Stomach (tissue), 9 donors: Measurements from ENCODE around the gene KLHDC8A. TPM values are rescaled to one million over a fixed set of nuclear protein-coding genes. Genes with fewer than 3 reads are reported as not detected.

Experiments used
- DNase-seq, 2 donors: peaks; one replicate each; pipeline versions ENCODE4 v3.0.0 to v3.0.0-alpha.2; 2013 to 2019
- H3K27ac ChIP-seq, 5 donors: fragments of 200-600 bp in 4 of 5; sonication (generic) in 4 of 5; one replicate each; pipeline ENCODE4 v1.5.1; 2013 to 2019; ENCODE audit warnings: mild to moderate bottlenecking in 1 of 5, moderate library complexity in 1 of 5
- H3K27me3 ChIP-seq, 3 donors: fragments of 200-600 bp; sonication (generic); one replicate each; pipeline ENCODE4 v1.5.1; 2017 to 2019; ENCODE audit warnings: mixed run types in 1 of 3
- H3K36me3 ChIP-seq, 4 donors: fragments of 200-600 bp; sonication (generic); 1 replicate in 3 of 4; 2 replicates in 1 of 4; pipeline ENCODE4 v1.5.1; 2016 to 2019
- H3K4me1 ChIP-seq, 4 donors: fragments of 200-600 bp; sonication (generic); one replicate each; pipeline ENCODE4 v1.5.1; 2016 to 2019
- H3K4me3 ChIP-seq, 4 donors: fragments of 200-600 bp; sonication (generic) in 3 of 4; one replicate each; pipeline ENCODE4 v1.5.1; 2016 to 2019; ENCODE audit warnings: mild to moderate bottlenecking in 1 of 4
- H3K9me3 ChIP-seq, 4 donors: fragments of 200-600 bp; sonication (generic); one replicate each; pipeline ENCODE4 v1.5.1; 2016 to 2019
- CTCF ChIP-seq, 7 experiments: fragments of 450-650 bp in 4 of 7; fragments of 200-600 bp in 3 of 7; sonication (generic) in 3 of 7; IDR thresholded peaks; one replicate each; pipeline ENCODE4 v1.5.1; 2016 to 2019; ENCODE audit warnings: antibody characterized with exemption in 7 of 7, control low read depth in 2 of 7, mild to moderate bottlenecking in 1 of 7
- EP300 ChIP-seq: sonication (generic); formaldehyde crosslinking; IDR thresholded peaks from one replicate; pipeline ENCODE4 v1.6.1; 2017; ENCODE audit warnings: antibody characterized with exemption
- POLR2A ChIP-seq, 4 donors: fragments of 450-650 bp; IDR thresholded peaks; one replicate each; pipeline ENCODE4 v1.6.1; 2016; ENCODE audit warnings: antibody characterized with exemption in 4 of 4, control low read depth in 2 of 4, mild to moderate bottlenecking in 1 of 4, moderate library complexity in 1 of 4
- POLR2AphosphoS5 ChIP-seq, 3 donors: sonication (generic); formaldehyde crosslinking; IDR thresholded peaks; one replicate each; pipeline ENCODE4 v1.6.1; 2016; ENCODE audit warnings: antibody characterized with exemption in 3 of 3
- WGBS, 5 donors: extraction: QIAGEN DNeasy Blood & Tissue Kit in 3 of 5; methylation state at CpG; one replicate each; pipeline versions ENCODE4 v1.1.5 to v1.1.7; 2013 to 2018; 5-methylcytosine and 5-hydroxymethylcytosine counted together
- intact Hi-C: fragments of 100-400 bp; cut with DNase I; formaldehyde crosslinking; loops from one replicate; pipeline ENCODE4 v1.15.1; 2023; ENCODE audit warnings: low total_unique reads
- polyA plus RNA-seq, 3 donors: library from polyadenylated mRNA; stranded (reverse); fragments of 200-250 nt; gene quantifications; one replicate each; pipeline ENCODE4 v1.2.3, GENCODE V29; 2013
- total RNA-seq, 5 donors: library from RNA; depleted of rRNA; stranded (reverse); fragments of >200 nt; gene quantifications; one replicate each; pipeline versions ENCODE4 v1.1.0 to v1.2.3, GENCODE V29; 2014 to 2016
- donor health status: healthy with polysubstance abuse.
- donor health status: Bipolar disorder and iron deficiency.
- donor health status: healthy.

The KLHDC8A gene
- total and polyA plus RNA-seq, 8 donors = 0.72 to 6.9 (median 2.8) TPM; not detected in 2

GRCh38 chr1:205332015-205332791, 24.5 kb downstream of the KLHDC8A start:
- DNase-seq = no peak
- Histone ChIP-seq H3K36me3 (no peaks in the 10 kb centered on the region), H3K4me3 (no peak overlapping the region), H3K27ac (no peak overlapping the region), H3K4me1 (peaks cover 0 to 3% (median 0%) of the 10 kb centered on the region in 4 donors), H3K27me3 (peaks cover 0 to 16% (median 0%) of the 10 kb centered on the region in 3 donors), H3K9me3 (no peaks in the 10 kb centered on the region)
- 81 to 88% (median 86%) methylated on average over 11 of the region's 11 CpGs for WGBS, 5 donors
- TF ChIP-seq CTCF (IDR thresholded peaks at IDR 0.05) (no peak), POLR2A (IDR thresholded peaks at IDR 0.05) (no peak), POLR2AphosphoS5 (IDR thresholded peaks at IDR 0.05) (no peak), EP300 (no peak)
- intact Hi-C loops = loop anchor here (10.0 kb wide), 1 partner anchor 153 kb away; no protein-coding TSS in a partner anchor

GRCh38 chr1:205330150-205330549, 26.6 kb downstream of the KLHDC8A start:
- intact Hi-C loops = loop anchor here (10.0 kb wide), 1 partner anchor 155 kb away; no protein-coding TSS in a partner anchor
- DNase-seq = peak in 1 of 2 donors; percentile 40
- Histone ChIP-seq H3K4me3 (no peak overlapping the region), H3K9me3 (no peaks in the 10 kb centered on the region), H3K27me3 (peaks cover 0 to 24% (median 0%) of the 10 kb centered on the region in 3 donors), H3K27ac (no peak overlapping the region), H3K4me1 (peaks cover 0 to 5% (median 0%) of the 10 kb centered on the region in 4 donors), H3K36me3 (no peaks in the 10 kb centered on the region)
- no peak for TF ChIP-seq POLR2A (IDR thresholded peaks at IDR 0.05)
- no peak for TF ChIP-seq POLR2AphosphoS5 (IDR thresholded peaks at IDR 0.05)
- no peak for TF ChIP-seq CTCF (IDR thresholded peaks at IDR 0.05)
- WGBS, 5 donors = 11 to 48% (median 39%) methylated on average over 2 of the region's 2 CpGs

GRCh38 chr1:205329719-205330118, 27.0 kb downstream of the KLHDC8A start:
- intact Hi-C loops = loop anchor here (10.0 kb wide), 1 partner anchor 155 kb away; no protein-coding TSS in a partner anchor
- Histone ChIP-seq H3K36me3 (no peaks in the 10 kb centered on the region), H3K27me3 (peaks cover 0 to 20% (median 0%) of the 10 kb centered on the region in 3 donors), H3K4me3 (no peak overlapping the region), H3K4me1 (peaks cover 0 to 8% (median 0%) of the 10 kb centered on the region in 4 donors), H3K9me3 (no peaks in the 10 kb centered on the region), H3K27ac (no peak overlapping the region)
- DNase-seq = no peak
- WGBS, 5 donors = 71 to 84% (median 77%) methylated on average over 5 of the region's 5 CpGs
- TF ChIP-seq EP300 = no peak
- TF ChIP-seq POLR2AphosphoS5 (IDR thresholded peaks at IDR 0.05) = no peak
- no peak for TF ChIP-seq CTCF (IDR thresholded peaks at IDR 0.05)
- TF ChIP-seq POLR2A (IDR thresholded peaks at IDR 0.05) = no peak

- intact Hi-C loops = no loop called here
- peaks cover 0 to 18% (median 0%) of the 10 kb centered on the region in 3 donors for H3K27me3 ChIP-seq
- no peak for TF ChIP-seq POLR2A (IDR thresholded peaks at IDR 0.05)
- no peak for TF ChIP-seq EP300
- no peak for TF ChIP-seq POLR2AphosphoS5 (IDR thresholded peaks at IDR 0.05)
- TF ChIP-seq CTCF (IDR thresholded peaks at IDR 0.05) = no peak
- DNase-seq = no peak
- H3K4me1 ChIP-seq = peaks cover 0 to 8% (median 0%) of the 10 kb centered on the region in 4 donors
- H3K9me3 ChIP-seq = no peaks in the 10 kb centered on the region
- no peak overlapping the region for H3K4me3 ChIP-seq
- WGBS, 5 donors = 39 to 68% (median 54%) methylated on average over 2 to 4 of the region's 4 CpGs
- H3K36me3 ChIP-seq = no peaks in the 10 kb centered on the region
- no peak overlapping the region for H3K27ac ChIP-seq
These were observed 28.2 kb downstream of the KLHDC8A start for GRCh38 chr1:205328476-205328875.
